HEK293T (cell line): ENCODE measurements around the gene SLC38A4.

Experiments used
- FOXM1 ChIP-seq: fragments of 450-650 bp; IDR thresholded peaks from 2 replicates; pipeline ENCODE4 v1.6.1; 2017; ENCODE audit warnings: mild to moderate bottlenecking, borderline replicate concordance
- ZNF384 ChIP-seq: fragments of 450-650 bp; IDR thresholded peaks from 2 replicates; pipeline ENCODE4 v1.6.1; 2016

DNA sequence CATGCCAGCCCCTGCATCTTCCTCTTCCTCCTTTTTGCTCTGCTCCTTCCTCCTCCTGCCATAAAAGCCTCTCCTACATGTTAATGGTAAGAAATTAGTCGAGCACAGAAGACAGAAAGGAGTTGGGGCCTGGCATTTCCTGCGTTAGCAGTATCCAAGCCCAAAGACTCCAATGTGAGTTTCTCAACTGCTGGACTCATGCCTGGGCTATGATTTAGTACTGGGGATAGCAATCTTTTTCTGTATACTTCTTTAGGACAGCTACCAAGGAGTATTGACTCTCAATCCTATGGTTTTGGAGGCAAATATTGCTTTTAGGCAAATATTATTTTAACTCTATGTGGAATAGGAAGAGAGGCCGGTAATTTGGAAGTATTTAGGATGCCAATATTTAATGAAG, 18.0 kb upstream of the SLC38A4 start:
- no peak for TF ChIP-seq FOXM1
- no peak for TF ChIP-seq ZNF384
